ENCODE measurements around the gene GNB1L. TPM values are rescaled to one million over a fixed set of nuclear protein-coding genes. Genes with fewer than 3 reads are reported as not detected.
"Not testable (repeated sequence)": the region's sequence is repeated elsewhere in the genome, so short reads cannot be mapped to it uniquely, and the experiment has no call there.

Gene GNB1L
- total RNA-seq, 1 experiment from 2014 or later: 12.3 TPM

DNA sequence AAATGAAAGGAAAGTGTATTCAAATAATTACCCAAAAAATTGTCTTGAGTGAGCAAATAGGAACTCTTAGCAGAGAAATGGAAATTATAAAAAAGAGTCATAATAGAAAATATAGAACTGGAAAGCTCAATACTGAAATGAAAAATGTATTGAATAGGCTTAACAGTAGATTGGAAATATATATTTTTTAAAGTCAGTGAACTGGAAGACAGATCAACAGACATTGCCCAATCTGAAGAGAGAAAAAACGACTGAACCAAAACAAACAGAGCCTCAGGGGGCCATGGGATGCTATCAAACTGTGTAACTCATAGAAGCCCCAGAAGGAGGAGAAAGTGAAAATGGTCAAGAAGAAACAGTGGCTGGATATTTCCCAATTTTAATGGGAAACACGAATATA, 61.5 kb downstream of the GNB1L start:
- Histone ChIP-seq H3K36me3 (peaks cover 6% of the 10 kb centered on the region; the same call in 1 of the 2 replicates), H3K27me3 (no peaks in the 10 kb centered on the region), H3K4me3 (no peak overlapping the region), H3K4me1 (no peaks in the 10 kb centered on the region), H3K9me3 (replicated peaks) (no peaks in the 10 kb centered on the region), H3K27ac (no peak overlapping the region)
- no peak for DNase-seq

DNA sequence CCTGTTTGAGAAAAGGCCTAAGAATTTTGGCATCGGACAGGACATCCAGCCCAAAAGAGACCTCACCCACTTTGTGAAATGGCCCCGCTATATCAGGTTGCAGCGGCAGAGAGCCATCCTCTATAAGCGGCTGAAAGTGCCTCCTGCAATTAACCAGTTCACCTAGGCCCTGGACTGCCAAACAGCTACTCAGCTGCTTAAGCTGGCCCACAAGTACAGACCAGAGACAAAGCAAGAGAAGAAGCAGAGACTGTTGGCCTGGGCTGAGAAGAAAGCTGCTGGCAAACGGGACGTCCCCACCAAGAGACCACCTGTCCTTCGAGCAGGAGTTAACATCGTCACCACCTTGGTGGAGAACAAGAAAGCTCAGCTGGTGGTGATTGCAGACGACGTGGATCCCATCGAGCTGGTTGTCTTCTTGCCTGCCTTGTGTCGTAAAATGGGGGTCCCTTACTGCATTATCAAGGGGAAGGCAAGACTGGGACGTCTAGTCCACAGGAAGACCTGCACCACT, 62.2 kb downstream of the GNB1L start:
- H3K9me3 ChIP-seq (replicated peaks); H3K4me3 ChIP-seq; H3K36me3 ChIP-seq; H3K4me1 ChIP-seq; H3K27ac ChIP-seq; H3K27me3 ChIP-seq; DNase-seq: not testable (repeated sequence)

DNA sequence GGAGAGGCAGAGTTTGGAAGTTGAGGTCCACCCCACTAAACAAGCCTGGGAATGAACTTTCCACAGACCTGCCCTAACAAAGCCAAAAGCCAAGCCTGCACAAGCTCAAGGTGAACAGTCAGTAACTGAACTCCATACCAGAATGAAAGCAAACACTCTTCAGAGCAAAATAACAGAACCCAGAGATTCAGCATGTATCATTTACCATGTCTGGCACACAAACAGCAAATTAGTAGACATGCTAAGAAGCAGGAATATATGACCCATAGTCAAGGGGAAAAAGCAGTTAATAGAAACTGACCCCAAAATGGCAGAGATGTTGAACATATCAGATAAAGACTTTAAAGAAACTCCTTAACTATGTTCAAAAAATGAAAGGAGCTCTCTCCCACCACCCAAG, 62.8 kb downstream of the GNB1L start:
- no peaks in the 10 kb centered on the region for H3K9me3 ChIP-seq (replicated peaks)
- no peaks in the 10 kb centered on the region for H3K4me1 ChIP-seq
- H3K36me3 ChIP-seq: peaks cover 7% of the 10 kb centered on the region; the same call in 1 of the 2 replicates
- no peaks in the 10 kb centered on the region for H3K27me3 ChIP-seq
- no peak overlapping the region for H3K4me3 ChIP-seq
- H3K27ac ChIP-seq: no peak overlapping the region
- no peak for DNase-seq

DNA sequence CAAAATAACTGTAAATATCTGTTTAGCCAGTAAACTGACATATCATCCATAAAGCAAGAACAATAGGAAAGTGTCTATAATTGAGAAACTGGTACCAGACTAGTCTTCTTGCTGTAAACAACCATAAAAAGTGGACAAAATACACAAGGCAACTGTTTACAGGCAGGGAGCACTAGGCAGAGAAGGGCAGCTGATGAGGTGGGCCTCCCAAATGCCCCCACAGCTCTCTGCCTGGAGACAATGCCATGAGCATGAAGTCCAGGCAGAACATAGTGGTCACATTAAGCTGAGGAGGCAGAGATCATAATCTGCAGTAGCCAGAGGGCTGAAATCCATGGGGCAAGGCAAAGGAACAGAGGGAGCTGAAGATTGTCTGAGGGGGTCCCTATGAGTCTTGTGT, 63.4 kb downstream of the GNB1L start:
- no peaks in the 10 kb centered on the region for H3K4me1 ChIP-seq
- no peaks in the 10 kb centered on the region for H3K27me3 ChIP-seq
- no peak for DNase-seq
- no peaks in the 10 kb centered on the region for H3K9me3 ChIP-seq (replicated peaks)
- H3K4me3 ChIP-seq: no peak overlapping the region
- no peak overlapping the region for H3K27ac ChIP-seq
- H3K36me3 ChIP-seq: peaks cover 7% of the 10 kb centered on the region; the same call in 1 of the 2 replicates

DNA sequence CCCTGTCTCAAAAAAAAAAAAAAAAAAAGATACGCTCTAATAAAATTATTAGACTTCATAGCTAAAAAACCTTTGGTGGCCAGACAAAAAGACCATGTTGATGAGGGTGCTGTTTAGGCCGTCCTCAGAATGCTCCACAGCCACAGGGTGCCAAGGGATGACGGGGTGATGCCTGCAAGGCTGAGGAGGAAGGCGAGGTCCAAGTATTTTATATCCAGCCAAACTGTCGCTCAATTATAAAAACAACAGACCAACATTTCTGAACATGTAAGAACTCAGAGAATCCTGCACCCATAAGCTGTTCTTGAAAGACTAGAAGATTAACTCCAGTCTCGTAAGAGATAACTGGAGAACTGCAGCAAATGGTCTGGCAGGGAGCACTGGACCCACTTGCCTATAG, 64.8 kb downstream of the GNB1L start:
- no peak overlapping the region for H3K27ac ChIP-seq
- H3K4me1 ChIP-seq: no peaks in the 10 kb centered on the region
- H3K36me3 ChIP-seq: peaks cover 7% of the 10 kb centered on the region; the same call in 1 of the 2 replicates
- no peaks in the 10 kb centered on the region for H3K9me3 ChIP-seq (replicated peaks)
- no peaks in the 10 kb centered on the region for H3K27me3 ChIP-seq
- DNase-seq: no peak
- H3K4me3 ChIP-seq: no peak overlapping the region

DNA sequence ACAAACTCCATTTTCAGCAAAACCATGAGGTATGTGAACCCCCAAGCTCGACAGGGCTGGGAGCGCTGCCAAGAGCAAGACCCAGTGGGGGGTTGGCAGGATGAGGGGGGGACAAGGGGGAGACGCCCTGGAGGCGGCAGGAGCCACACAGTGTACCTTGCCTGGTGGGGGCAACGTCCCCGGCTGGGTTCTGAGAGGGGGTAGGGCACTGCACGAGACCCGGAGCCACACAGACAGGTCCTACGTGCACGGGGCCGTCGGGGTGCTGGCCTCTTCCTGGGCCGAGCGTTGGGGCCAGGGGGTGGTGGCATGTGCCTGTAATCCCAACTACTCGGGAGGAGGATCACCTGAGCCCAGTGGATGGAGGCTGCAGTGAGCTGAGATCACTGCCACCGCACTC, 65.3 kb downstream of the GNB1L start:
- H3K4me1 ChIP-seq: no peaks in the 10 kb centered on the region
- DNase-seq: no peak
- peaks cover 7% of the 10 kb centered on the region; the same call in 1 of the 2 replicates for H3K36me3 ChIP-seq
- H3K27ac ChIP-seq: no peak overlapping the region
- H3K9me3 ChIP-seq (replicated peaks): no peaks in the 10 kb centered on the region
- no peaks in the 10 kb centered on the region for H3K27me3 ChIP-seq
- H3K4me3 ChIP-seq: no peak overlapping the region

DNA sequence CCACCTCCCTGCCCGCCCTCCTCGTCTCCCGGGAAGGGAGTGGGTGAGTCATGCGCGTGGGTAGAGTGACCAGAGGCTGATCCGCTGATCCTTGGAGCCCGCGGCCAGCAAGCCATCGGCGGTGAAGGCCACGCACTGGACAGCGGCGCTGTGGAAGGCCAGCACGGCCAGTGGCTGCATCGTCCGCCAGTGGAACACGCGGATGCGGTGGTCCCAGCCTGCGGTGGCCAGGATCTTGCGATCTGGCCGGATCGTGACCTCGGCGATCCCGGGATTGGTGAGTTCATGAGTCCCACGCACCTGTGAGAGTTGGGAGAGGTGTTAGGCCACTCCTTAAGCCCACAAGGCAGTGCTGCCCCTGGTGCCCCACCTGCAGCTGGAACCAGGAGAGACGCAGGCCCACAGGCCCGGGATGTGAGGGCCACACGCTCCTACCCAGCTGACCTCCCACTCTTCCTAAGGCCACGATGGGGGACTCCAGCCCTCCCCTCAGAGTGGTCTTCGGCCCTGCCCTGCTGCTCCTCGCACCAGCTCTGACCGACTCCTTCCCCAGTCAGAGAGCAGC, 65.9 kb downstream of the GNB1L start:
- H3K4me1 ChIP-seq: no peaks in the 10 kb centered on the region
- no peak overlapping the region for H3K27ac ChIP-seq
- H3K36me3 ChIP-seq: peaks cover 7% of the 10 kb centered on the region; the same call in 1 of the 2 replicates
- no peaks in the 10 kb centered on the region for H3K9me3 ChIP-seq (replicated peaks)
- no peak overlapping the region for H3K4me3 ChIP-seq
- no peaks in the 10 kb centered on the region for H3K27me3 ChIP-seq
- no peak for DNase-seq

DNA sequence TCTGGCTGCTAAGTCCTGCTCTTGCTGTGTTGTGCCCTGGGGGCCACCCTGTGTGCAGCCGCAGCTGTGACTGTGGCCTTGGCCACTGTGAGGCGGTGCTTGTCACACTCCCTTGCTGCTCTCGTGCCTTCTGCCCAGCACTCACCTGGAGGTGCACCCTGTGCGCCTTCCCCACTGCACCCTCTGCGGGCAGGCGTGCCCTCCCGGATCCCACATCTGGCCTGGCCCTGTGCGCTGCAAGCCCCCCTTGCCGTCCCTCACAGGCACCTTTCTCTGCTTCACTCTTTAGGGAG, 66.9 kb downstream of the GNB1L start:
- no peak overlapping the region for H3K27ac ChIP-seq
- no peak overlapping the region for H3K4me3 ChIP-seq
- H3K4me1 ChIP-seq: no peaks in the 10 kb centered on the region
- no peaks in the 10 kb centered on the region for H3K9me3 ChIP-seq (replicated peaks)
- H3K27me3 ChIP-seq: no peaks in the 10 kb centered on the region
- no peak for DNase-seq
- peaks cover 7% of the 10 kb centered on the region; the same call in 1 of the 2 replicates for H3K36me3 ChIP-seq

DNA sequence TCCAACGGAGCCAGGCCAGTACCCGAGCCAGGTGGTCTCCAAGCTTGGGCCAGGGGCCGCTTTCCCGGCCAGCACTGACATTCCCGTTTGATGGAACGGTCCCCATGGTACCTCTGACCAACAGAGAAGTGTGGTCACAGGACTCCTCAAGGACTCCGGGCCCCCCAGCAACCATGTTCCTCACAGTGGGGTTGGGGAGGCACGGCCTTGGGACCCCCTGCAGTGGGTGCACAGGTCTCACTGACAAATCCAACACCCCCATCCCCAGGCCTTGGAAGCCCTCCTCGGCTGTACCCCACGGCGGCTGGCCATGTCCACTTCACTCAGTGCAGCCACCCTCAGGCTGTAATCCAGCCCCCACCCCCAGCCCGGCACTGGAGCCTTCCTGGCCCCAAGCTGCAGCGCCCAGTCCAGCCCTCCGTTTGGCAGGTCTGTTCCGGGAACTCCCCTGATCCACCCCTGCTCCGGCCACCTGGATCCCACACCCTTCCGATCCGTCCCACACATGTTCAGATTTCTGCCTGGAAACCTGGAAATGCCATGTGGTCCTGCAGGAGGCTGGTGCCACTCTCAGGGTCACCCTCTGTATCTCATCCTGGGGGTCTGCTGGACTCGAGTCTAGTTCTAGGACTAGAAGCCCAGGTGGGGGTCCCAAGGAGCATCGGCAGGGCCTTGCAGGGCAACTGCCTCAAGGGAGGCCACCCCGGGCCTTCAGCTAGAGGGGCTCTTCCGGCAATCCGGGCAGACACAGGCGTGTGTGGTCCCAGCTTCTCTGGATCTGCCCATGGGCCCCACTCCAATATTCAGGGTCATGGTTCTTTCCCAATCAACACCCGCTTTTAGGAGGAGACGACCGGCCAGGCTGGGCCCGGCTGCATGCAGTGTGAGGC, 67.5 kb downstream of the GNB1L start:
- DNase-seq: no peak
- Histone ChIP-seq H3K4me3 (no peak overlapping the region), H3K27me3 (no peaks in the 10 kb centered on the region), H3K9me3 (replicated peaks) (no peaks in the 10 kb centered on the region), H3K4me1 (no peaks in the 10 kb centered on the region), H3K27ac (no peak overlapping the region), H3K36me3 (peaks cover 7% of the 10 kb centered on the region; the same call in 1 of the 2 replicates)

DNA sequence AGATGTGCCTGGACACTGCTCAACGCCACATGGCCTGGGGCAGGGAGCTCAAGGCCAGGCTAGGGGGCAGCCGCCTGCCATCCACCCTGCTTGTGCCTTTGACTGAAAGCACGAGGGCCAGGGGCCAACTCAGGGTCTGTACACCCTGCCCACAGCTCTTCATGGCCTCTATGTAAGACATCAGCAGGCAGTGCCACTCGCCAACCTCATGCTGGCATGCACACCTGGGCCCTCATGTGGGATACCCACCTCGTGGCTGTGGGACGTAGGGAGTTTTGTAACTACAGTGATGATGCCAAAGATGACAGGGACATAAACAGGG, 68.4 kb downstream of the GNB1L start:
- no peak overlapping the region for H3K4me3 ChIP-seq
- H3K9me3 ChIP-seq (replicated peaks): no peaks in the 10 kb centered on the region
- no peak overlapping the region for H3K27ac ChIP-seq
- no peaks in the 10 kb centered on the region for H3K27me3 ChIP-seq
- peaks cover 7% of the 10 kb centered on the region; the same call in 1 of the 2 replicates for H3K36me3 ChIP-seq
- no peaks in the 10 kb centered on the region for H3K4me1 ChIP-seq
- DNase-seq: no peak

DNA sequence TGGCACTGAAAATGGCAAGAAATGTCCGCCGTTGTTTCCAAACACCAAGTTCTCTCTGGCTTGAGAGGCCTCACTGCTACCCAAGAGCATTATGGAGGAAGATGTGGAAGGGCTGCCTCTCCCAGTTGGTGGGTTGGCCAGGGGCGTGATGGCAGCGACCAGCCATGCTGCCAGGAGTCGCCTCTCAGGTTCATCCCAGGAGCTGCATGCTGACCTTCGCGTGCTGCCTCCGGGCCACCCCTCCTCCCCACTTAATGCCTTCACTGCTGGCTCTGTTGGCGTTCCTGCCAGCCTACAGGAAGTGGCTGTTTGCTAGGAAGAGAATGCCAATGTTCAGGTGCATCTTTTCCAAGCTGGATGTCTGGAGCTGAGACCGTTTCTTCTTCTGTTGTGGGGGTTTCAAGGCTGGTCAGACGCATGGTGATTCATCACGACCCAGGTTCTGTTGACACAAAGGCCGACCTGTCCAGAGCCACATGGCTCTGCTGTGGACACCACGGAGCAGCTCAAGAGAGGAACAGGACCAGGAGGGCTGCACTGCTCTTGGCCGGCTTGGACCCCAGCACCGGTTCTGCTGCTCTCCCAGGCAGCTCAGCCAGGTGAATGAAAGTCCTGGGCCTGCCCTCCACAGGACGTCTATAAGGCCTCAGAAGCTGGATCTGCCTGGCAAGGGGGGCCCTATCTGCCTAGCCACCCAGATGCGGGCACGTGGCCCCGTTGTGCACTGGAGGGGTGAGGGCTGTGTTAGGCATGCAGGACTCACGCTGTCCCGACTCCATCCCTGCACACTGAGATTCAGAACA, 69.0 kb downstream of the GNB1L start:
- DNase-seq: no peak

DNA sequence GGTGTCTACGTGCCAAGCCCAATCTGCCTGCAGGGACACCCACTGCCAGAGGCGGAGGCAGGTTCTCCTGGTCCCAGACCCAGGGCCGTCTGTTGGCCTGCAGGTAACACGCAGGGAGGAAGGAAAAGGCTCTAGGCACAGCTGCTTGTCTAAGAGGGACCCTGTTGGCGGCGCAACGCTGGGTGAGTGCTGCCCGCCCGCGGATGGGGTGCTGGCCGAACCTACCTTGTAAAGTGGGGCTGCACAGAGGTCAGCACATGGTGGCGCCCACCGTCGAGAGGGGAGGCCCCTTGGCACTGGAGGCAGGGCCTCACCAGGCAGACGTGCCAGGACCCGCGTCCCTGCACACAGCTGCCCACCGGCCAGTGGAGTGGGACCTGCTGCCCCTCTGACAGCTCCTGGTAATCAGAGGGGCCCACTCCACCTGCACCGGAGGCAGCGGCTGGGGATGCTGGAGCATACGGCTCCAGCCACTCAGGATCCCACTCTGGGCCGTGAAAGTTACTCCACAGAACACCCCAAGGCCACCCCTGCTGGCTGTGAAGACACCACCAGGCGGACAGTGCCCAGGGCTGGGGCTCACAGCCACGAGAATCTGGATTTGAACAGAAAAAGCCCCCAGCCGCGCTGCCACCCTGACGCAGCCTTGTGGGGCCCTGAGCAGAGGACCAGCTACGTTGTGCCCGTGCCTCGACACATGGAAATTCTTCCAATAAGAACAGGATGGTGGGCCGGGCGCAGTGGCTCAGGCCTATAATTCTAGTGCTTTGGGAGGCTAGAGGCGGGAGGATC, 70.1 kb downstream of the GNB1L start:
- no peak for DNase-seq
- Histone ChIP-seq H3K36me3 (peaks cover 7% of the 10 kb centered on the region; the same call in 1 of the 2 replicates), H3K4me1 (peaks cover 1% of the 10 kb centered on the region), H3K9me3 (replicated peaks) (no peaks in the 10 kb centered on the region), H3K27me3 (no peaks in the 10 kb centered on the region), H3K27ac (no peak overlapping the region), H3K4me3 (no peak overlapping the region)

More for the DNA sequence above, 69.0 kb downstream of the GNB1L start:
- Histone ChIP-seq H3K4me1 (no peaks in the 10 kb centered on the region), H3K27ac (no peak overlapping the region), H3K9me3 (replicated peaks) (no peaks in the 10 kb centered on the region), H3K4me3 (no peak overlapping the region), H3K27me3 (no peaks in the 10 kb centered on the region), H3K36me3 (peaks cover 7% of the 10 kb centered on the region; the same call in 1 of the 2 replicates)

DNA sequence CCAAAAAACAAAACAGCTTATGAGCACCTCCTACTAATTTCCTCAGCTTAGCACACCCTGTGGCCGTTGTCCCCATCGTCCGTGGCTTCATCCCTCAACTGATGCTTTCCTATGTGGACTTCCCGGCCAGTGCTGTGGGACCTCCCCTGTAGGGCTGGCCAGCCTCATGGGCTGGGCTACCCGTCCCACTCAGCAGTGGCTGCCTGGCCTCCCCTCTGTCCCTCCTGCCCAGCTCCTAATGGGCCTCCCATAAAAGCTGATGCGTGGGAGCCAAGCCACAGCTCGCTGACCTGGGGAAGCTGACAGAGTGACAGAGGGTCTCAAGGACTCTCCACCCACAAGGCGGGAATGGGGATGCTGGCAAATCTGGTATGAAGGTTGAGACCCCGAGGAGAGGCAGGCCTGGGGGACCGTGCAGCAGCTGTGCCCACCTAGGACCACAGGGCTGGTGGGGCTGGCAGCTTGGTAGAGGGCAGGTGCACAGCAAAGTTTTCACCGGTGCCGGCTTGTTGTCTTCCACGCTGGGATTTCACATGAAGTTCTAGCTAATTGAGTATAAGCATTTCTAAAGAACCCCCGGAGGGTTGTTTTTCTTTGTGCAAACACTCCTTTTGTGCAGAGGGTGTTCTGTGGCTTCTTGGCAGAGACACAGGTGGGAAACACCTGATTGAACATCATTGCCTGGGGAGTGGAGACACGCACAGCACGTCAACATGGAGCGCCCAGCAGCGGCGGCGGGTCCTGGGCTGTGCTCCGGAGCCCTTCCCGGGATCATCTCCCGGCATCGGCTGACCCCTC, 70.9 kb downstream of the GNB1L start:
- peaks cover 7% of the 10 kb centered on the region for H3K4me1 ChIP-seq
- H3K9me3 ChIP-seq (replicated peaks): no peaks in the 10 kb centered on the region
- DNase-seq: no peak
- no peaks in the 10 kb centered on the region for H3K27me3 ChIP-seq
- H3K36me3 ChIP-seq: peaks cover 7% of the 10 kb centered on the region; the same call in 1 of the 2 replicates
- no peak overlapping the region for H3K27ac ChIP-seq
- no peak overlapping the region for H3K4me3 ChIP-seq

DNA sequence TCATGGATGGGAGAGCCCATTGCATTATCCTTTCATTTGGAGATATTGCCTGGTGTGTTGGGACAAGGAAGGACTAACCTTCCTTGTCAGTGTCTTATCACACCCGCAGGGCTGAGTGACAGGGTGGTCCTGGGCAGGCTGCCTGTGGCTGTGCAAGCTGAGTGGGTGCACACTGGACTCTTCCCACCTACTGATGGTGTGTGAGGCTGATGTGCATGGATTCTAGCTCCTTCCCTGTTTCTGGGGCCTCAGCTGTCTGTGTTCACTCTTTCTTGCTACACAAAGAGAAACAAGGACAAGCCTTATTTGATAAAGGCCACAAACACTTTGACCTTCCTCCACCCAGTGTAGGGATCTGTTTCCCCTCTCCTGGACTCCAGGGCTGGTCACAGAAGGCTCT, 72.1 kb downstream of the GNB1L start:
- H3K9me3 ChIP-seq (replicated peaks): no peaks in the 10 kb centered on the region
- H3K27ac ChIP-seq: no peak overlapping the region
- H3K36me3 ChIP-seq: no peaks in the 10 kb centered on the region
- H3K4me1 ChIP-seq: peaks cover 7% of the 10 kb centered on the region
- DNase-seq: no peak
- no peak overlapping the region for H3K4me3 ChIP-seq
- H3K27me3 ChIP-seq: no peaks in the 10 kb centered on the region

Data from SJCRH30 (cell line).